ENCODE results near the gene UQCC3. TPM values are rescaled to one million over a fixed set of nuclear protein-coding genes. Genes with fewer than 3 reads are reported as not detected.

UQCC3 gene
- total and polyA plus RNA-seq, 12 donors, result 3.9 to 23.0 (median 5.7) TPM

DNA sequence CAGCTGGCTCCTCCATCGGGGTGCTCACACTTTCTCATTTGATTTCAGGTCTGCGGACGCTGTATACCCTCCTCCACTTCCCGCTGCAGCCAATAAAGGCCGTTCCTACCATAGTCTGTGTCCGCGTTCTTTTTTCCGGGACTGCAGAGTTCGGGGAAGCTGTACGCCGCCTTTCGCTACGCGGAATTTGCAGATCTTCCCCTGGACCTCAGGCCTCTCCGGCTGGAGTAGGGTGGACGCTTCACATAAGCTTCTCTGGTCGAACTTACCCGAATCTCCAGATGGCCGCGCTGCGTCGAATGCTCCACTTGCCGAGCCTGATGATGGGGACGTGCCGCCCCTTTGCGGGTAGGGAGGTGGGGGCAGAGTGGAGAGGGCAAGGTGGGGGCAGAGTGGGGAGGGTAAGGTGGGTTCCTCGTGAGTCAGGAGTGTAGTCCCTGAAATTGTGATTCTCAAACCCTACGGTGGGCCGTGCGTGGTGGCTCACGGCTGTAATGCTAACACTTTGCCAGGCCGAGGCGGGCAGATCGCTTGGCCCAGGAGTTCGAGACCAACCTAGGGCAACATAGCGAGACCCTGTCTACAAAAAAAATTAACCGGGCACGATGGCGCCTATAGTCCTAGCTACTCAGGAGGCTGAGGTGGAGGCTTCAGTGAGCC lies 5.7 kb upstream of the UQCC3 start:
- Histone ChIP-seq H3K4me3 (peak overlapping the region; percentile 59 to 95 (median 80)), H3K27ac (peak overlapping the region; percentile 80 to 94 (median 91)), H3K36me3 (peaks cover 0 to 45% (median 10%) of the 10 kb centered on the region in 9 donors), H3K9me3 (no peaks in the 10 kb centered on the region), H3K4me1 (peaks cover 17 to 55% (median 43%) of the 10 kb centered on the region in 9 donors), H3K27me3 (no peaks in the 10 kb centered on the region)
- TF ChIP-seq, protein P1, sequence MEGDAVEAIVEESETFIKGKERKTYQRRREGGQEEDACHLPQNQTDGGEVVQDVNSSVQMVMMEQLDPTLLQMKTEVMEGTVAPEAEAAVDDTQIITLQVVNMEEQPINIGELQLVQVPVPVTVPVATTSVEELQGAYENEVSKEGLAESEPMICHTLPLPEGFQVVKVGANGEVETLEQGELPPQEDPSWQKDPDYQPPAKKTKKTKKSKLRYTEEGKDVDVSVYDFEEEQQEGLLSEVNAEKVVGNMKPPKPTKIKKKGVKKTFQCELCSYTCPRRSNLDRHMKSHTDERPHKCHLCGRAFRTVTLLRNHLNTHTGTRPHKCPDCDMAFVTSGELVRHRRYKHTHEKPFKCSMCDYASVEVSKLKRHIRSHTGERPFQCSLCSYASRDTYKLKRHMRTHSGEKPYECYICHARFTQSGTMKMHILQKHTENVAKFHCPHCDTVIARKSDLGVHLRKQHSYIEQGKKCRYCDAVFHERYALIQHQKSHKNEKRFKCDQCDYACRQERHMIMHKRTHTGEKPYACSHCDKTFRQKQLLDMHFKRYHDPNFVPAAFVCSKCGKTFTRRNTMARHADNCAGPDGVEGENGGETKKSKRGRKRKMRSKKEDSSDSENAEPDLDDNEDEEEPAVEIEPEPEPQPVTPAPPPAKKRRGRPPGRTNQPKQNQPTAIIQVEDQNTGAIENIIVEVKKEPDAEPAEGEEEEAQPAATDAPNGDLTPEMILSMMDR (IDR thresholded peaks at IDR 0.05), result no peak
- ATAC-seq, result peak; percentile 37 to 70 (median 56)
- intact Hi-C loops (cut with DNase I), result loop anchor here in 2 of 10 donors (5.0 kb wide), 3 partner anchors 42 to 68 kb away; partner anchors contain the start of genes BSCL2 (in 1 of the 2), GNG3 (in 1 of the 2) and MTA2 (in 1 of the 2)
- DNase-seq, result peak; percentile 51 to 54
- 3 to 5% methylated on average over 39 of the region's 39 CpGs for WGBS, 2 donors

DNA sequence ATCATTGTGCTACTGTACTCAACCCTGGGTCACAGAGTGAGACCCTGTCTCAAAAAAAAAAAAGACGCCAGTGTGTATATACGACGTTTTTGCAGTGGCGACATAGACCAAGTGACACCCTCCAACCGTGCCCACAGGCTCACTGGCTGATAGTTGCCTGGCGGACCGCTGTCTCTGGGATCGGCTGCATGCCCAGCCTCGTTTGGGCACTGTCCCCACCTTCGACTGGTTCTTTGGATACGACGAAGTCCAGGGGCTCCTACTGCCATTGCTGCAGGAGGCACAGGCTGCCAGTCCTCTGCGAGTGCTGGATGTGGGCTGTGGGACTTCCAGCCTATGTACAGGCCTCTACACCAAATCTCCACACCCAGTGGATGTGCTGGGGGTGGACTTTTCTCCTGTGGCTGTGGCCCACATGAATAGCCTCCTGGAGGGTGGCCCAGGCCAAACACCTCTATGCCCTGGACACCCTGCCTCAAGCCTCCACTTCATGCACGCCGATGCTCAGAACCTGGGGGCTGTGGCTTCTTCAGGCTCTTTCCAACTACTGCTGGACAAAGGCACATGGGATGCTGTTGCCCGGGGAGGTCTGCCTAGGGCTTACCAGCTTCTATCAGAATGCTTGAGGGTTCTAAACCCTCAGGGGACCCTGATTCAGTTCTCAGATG lies 5.1 kb upstream of the UQCC3 start:
- Histone ChIP-seq H3K27me3 (no peaks in the 10 kb centered on the region), H3K27ac (peak overlapping the region in 9 of 10 donors; percentile 80 to 94 (median 91)), H3K4me3 (peak overlapping the region; percentile 59 to 95 (median 80)), H3K36me3 (peaks cover 0 to 41% (median 10%) of the 10 kb centered on the region in 9 donors), H3K9me3 (no peaks in the 10 kb centered on the region), H3K4me1 (peaks cover 19 to 60% (median 47%) of the 10 kb centered on the region in 9 donors)
- TF ChIP-seq, protein P1 (IDR thresholded peaks at IDR 0.05), result no peak
- ATAC-seq (peak in 2 of 8 donors; percentile 1), DNase-seq (no peak)
- intact Hi-C loops (cut with DNase I), result loop anchor here in 2 of 10 donors (5.0 kb wide), 3 partner anchors 41 to 69 kb away; partner anchors contain the start of genes BSCL2 (in 1 of the 2), GNG3 (in 1 of the 2) and MTA2 (in 1 of the 2)
- 38 to 52% methylated on average over 16 of the region's 16 CpGs for WGBS, 2 donors

DNA sequence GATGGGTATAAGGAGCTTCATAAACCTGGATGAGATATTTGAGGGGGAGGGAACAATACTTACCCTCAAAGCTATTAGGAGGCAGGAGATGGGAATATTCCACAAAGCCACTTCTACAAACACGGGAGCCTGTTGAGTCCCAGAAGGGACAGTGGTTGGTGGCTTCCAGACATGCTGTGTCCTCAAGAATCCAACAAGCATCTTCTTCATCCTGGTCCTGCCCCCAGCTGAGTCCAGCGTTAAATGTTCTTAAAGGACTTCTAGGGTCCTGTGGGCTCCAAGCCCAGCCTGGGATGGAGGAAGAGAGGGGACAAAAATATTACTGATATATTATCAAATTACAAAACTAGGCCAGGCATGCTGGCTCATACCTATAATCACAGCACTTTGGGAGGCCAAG lies 4.0 kb upstream of the UQCC3 start:
- no peak overlapping the region for H3K4me3 ChIP-seq
- no peaks in the 10 kb centered on the region for H3K9me3 ChIP-seq
- intact Hi-C loops (cut with DNase I), result loop anchor here in 2 of 10 donors (5.0 kb wide), 3 partner anchors 40 to 70 kb away; partner anchors contain the start of genes BSCL2 (in 1 of the 2), GNG3 (in 1 of the 2) and MTA2 (in 1 of the 2)
- no peaks in the 10 kb centered on the region for H3K27me3 ChIP-seq
- no peak overlapping the region for H3K27ac ChIP-seq
- TF ChIP-seq, protein P1 (IDR thresholded peaks at IDR 0.05), result no peak
- H3K36me3 ChIP-seq, result peaks cover 0 to 30% (median 4%) of the 10 kb centered on the region in 9 donors
- 67 to 80% methylated on average over 2 of the region's 2 CpGs for WGBS, 2 donors
- ATAC-seq (no peak), DNase-seq (no peak)
- peaks cover 19 to 65% (median 50%) of the 10 kb centered on the region in 9 donors for H3K4me1 ChIP-seq

All from heart right ventricle (tissue), 16 donors.